Pancreas (tissue), 10 donors: ENCODE results near the gene PCDH15. TPM values are rescaled to one million over a fixed set of nuclear protein-coding genes. Genes with fewer than 3 reads are reported as not detected.

ENCODE experiments used
- ATAC-seq, 4 donors: fragments of 200-7000 bp; cut with Tn5 transposase; one replicate each; pipeline versions ENCODE4 v1.8.0 to v1.9.1; 2020; ENCODE audit warnings: mild to moderate bottlenecking in 4 of 4, moderate library complexity in 4 of 4
- DNase-seq, 6 donors: peaks; one replicate each; pipeline ENCODE4 v3.0.0-alpha.2; 2020
- FAIRE-seq: peaks from 2 replicates; lab custom pipeline; 2012; peaks lifted over from hg19 to GRCh38; lab: Jason Lieb, UNC
- H3K27ac ChIP-seq, 4 donors: fragments of 200-600 bp; sonication (generic); 1 replicate in 3 of 4; 2 replicates in 1 of 4; pipeline versions ENCODE4 v1.5.0 to v1.8.0; 2020
- H3K27me3 ChIP-seq, 4 donors: fragments of 200-600 bp; one replicate each; pipeline ENCODE4 v1.8.0; 2021
- H3K36me3 ChIP-seq, 3 donors: fragments of 200-600 bp; sonication (generic) in 1 of 3; one replicate each; pipeline versions ENCODE4 v1.5.0 to v1.8.0; 2020 to 2021
- H3K4me1 ChIP-seq, 3 donors: fragments of 200-600 bp; one replicate each; pipeline ENCODE4 v1.8.0; 2021
- H3K4me3 ChIP-seq, 4 donors: fragments of 200-600 bp; sonication (generic) in 2 of 4; one replicate each; pipeline versions ENCODE4 v1.5.0 to v1.8.0; 2020 to 2021
- H3K9me3 ChIP-seq, 4 donors: fragments of 200-600 bp; one replicate each; pipeline ENCODE4 v1.8.0; 2021
- WGBS, 2 donors: extraction: QIAGEN DNeasy Blood & Tissue Kit; methylation state at CpG; one replicate each; pipeline ENCODE4 v1.1.7; 2013; 5-methylcytosine and 5-hydroxymethylcytosine counted together
- intact Hi-C, 3 donors: fragments of 100-400 bp; cut with DNase I; formaldehyde crosslinking; loops; one replicate each; pipeline versions ENCODE4 v1.11.1 to v1.14.2; 2022
- polyA plus RNA-seq, 2 donors: library from polyadenylated mRNA; stranded (reverse); fragments of 200-250 nt; gene quantifications; one replicate each; pipeline ENCODE4 v1.2.3, GENCODE V29; 2013
- total RNA-seq, 6 donors: library from RNA; stranded (reverse); fragmentation: NEBNext Ultra II Directional in 4 of 6; extraction: Animal tissue kit (Norgen Biotek cat#: 25700) in 4 of 6; gene quantifications; one replicate each; pipeline versions ENCODE4 v1.2.1 to v1.2.4, GENCODE V29; 2021 to 2023
- TF ChIP-seq, protein P1 (sequence below), 4 donors: fragments of 200-600 bp; sonication (generic) in 3 of 4; IDR thresholded peaks; one replicate each; pipeline versions ENCODE4 v1.5.0 to v1.8.0; 2021; ENCODE audit warnings: antibody characterized with exemption in 4 of 4
- donor health status: healthy with polysubstance abuse.
- donor health status: DM: no; HTN: no; CAD: no; lungs with moderate emphysema.
- donor health status: DM: no; HTN: no; CAD: no.
- donor health status: control.
- donor health status: control.
- donor health status: Bipolar disorder and iron deficiency.
- donor health status: DM: yes; HTN: yes; CAD: no.
- donor health status: DM: no; HTN: no; CAD: no.
- donor health status: DM: no; HTN: no; CAD: no.
- donor health status: DM: yes; HTN: yes; CAD: no.

PCDH15 gene
- total and polyA plus RNA-seq, 8 donors, result 0.31 TPM; not detected in 7

- H3K4me1 ChIP-seq, result no peaks in the 10 kb centered on the region
- H3K27me3 ChIP-seq, result no peaks in the 10 kb centered on the region
- FAIRE-seq, result no peak
- no peak overlapping the region for H3K27ac ChIP-seq
- no peak overlapping the region for H3K4me3 ChIP-seq
- H3K9me3 ChIP-seq, result no peaks in the 10 kb centered on the region
- intact Hi-C loops, result no loop called here
- TF ChIP-seq, protein P1, sequence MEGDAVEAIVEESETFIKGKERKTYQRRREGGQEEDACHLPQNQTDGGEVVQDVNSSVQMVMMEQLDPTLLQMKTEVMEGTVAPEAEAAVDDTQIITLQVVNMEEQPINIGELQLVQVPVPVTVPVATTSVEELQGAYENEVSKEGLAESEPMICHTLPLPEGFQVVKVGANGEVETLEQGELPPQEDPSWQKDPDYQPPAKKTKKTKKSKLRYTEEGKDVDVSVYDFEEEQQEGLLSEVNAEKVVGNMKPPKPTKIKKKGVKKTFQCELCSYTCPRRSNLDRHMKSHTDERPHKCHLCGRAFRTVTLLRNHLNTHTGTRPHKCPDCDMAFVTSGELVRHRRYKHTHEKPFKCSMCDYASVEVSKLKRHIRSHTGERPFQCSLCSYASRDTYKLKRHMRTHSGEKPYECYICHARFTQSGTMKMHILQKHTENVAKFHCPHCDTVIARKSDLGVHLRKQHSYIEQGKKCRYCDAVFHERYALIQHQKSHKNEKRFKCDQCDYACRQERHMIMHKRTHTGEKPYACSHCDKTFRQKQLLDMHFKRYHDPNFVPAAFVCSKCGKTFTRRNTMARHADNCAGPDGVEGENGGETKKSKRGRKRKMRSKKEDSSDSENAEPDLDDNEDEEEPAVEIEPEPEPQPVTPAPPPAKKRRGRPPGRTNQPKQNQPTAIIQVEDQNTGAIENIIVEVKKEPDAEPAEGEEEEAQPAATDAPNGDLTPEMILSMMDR (IDR thresholded peaks at IDR 0.05), result no peak
- no peaks in the 10 kb centered on the region for H3K36me3 ChIP-seq
- ATAC-seq, result no peak
- WGBS, 2 donors, result 89 to 100% methylated on average over 1 of the region's 1 CpG
- DNase-seq, result no peak
Observed at GRCh38 chr10:54002077-54002476, 799.0 kb downstream of the PCDH15 start.

DNA sequence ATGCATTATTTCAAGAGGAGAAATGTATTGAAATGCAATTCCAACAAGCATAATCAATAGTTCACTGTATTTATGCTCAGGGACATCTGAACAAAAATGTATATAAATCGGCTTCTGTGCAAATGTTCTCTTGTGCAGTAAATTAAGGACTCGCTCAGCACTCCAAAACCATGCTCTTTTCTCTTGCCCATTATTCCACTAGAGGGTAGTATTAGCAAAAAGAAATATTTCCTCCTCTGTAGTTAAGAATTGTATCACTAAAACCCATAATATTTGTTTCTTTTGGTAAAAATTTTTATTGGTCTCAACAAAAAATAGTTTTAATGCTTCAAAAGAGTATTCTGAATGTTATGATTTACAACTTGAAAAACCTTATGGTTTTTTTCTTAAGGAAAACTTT is 803.1 kb downstream of the PCDH15 start:
- H3K4me1 ChIP-seq, result no peaks in the 10 kb centered on the region
- H3K4me3 ChIP-seq, result no peak overlapping the region
- no peaks in the 10 kb centered on the region for H3K27me3 ChIP-seq
- H3K9me3 ChIP-seq, result no peaks in the 10 kb centered on the region
- intact Hi-C loops, result no loop called here
- ATAC-seq (no peak), DNase-seq (no peak), FAIRE-seq (no peak)
- 49 to 51% methylated on average over 2 of the region's 2 CpGs for WGBS, 2 donors
- TF ChIP-seq, protein P1 (IDR thresholded peaks at IDR 0.05), result no peak
- no peak overlapping the region for H3K27ac ChIP-seq
- H3K36me3 ChIP-seq, result no peaks in the 10 kb centered on the region

- DNase-seq (peak in 1 of 6 donors; percentile 63), ATAC-seq (no peak), FAIRE-seq (no peak)
- Histone ChIP-seq H3K4me1 (no peaks in the 10 kb centered on the region), H3K36me3 (no peaks in the 10 kb centered on the region), H3K27me3 (no peaks in the 10 kb centered on the region), H3K9me3 (no peaks in the 10 kb centered on the region), H3K4me3 (no peak overlapping the region), H3K27ac (no peak overlapping the region)
- WGBS, 2 donors, result 87 to 93% methylated on average over 22 to 28 of the region's 28 CpGs
- intact Hi-C loops, result no loop called here
- TF ChIP-seq, protein P1 (IDR thresholded peaks at IDR 0.05), result no peak
Observed at GRCh38 chr10:53990799-53991238, 810.2 kb downstream of the PCDH15 start.

DNA sequence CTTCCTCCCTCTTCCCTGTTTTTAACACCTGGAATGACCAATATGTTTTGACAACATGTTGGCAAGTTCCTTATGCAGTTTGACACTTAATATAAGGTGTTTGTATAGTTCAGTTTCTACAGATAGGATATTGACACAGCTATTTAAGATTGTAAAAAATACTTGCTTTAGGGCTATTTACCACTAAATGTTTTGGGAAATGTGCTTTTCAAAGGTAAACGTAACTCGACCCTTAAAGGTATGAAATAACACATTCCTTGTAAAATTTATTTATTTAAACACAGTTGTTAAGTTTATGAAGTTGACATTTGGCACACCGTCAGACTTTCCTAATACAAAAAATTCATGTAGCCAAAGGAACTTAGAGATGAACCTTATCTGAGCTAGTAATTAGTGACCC is 817.6 kb downstream of the PCDH15 start:
- TF ChIP-seq, protein P1 (IDR thresholded peaks at IDR 0.05), result no peak
- H3K4me3 ChIP-seq, result no peak overlapping the region
- no peaks in the 10 kb centered on the region for H3K4me1 ChIP-seq
- H3K27me3 ChIP-seq, result no peaks in the 10 kb centered on the region
- DNase-seq (no peak), FAIRE-seq (no peak), ATAC-seq (no peak)
- no peaks in the 10 kb centered on the region for H3K9me3 ChIP-seq
- intact Hi-C loops, result no loop called here
- H3K27ac ChIP-seq, result no peak overlapping the region
- no peaks in the 10 kb centered on the region for H3K36me3 ChIP-seq
- WGBS, 2 donors, result 34 to 37% methylated on average over 3 of the region's 3 CpGs

DNA sequence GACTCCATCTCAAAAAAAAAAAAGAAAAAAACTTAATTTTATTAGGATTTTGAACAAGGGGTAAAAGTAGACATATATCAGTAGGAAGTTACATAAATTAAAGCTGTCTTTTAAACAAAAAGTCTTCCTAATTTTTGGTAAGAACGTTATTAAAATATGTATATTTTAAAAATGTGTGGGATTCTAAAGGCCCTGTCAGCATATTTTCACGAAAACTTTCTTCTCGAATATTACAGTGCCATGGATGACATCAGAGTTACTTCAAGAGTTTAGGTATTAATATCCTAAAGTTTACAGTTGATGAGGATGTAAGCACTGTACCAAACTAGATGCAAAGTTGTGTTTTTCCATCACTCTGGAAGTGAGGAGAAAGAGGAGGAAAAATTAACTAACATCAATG is 820.8 kb downstream of the PCDH15 start:
- intact Hi-C loops, result no loop called here
- Histone ChIP-seq H3K36me3 (no peaks in the 10 kb centered on the region), H3K4me3 (no peak overlapping the region), H3K4me1 (no peaks in the 10 kb centered on the region), H3K27ac (no peak overlapping the region), H3K27me3 (no peaks in the 10 kb centered on the region), H3K9me3 (no peaks in the 10 kb centered on the region)
- no peak for ATAC-seq
- WGBS, 2 donors, result 67 to 71% methylated on average over 3 of the region's 3 CpGs
- TF ChIP-seq, protein P1 (IDR thresholded peaks at IDR 0.05), result no peak
- no peak for FAIRE-seq
- DNase-seq, result no peak
